Adipocyte (in vitro differentiated cells): ENCODE data around the gene PDE9A.
"Not testable (repeated sequence)": the region's sequence is repeated elsewhere in the genome, so short reads cannot be mapped to it uniquely, and the experiment has no call there.

Source experiments
- DNase-seq: peaks from one replicate; pipeline ENCODE4 v3.0.0-alpha.2; 2015; ENCODE audit warnings: low read depth
- H3K27me3 ChIP-seq: replicated peaks from 2 replicates; pipeline ENCODE4 v1.7.0; 2013; ENCODE audit warnings: mild to moderate bottlenecking, low read length, moderate library complexity; ENCODE audit not compliant: control insufficient read depth, insufficient read depth
- H3K36me3 ChIP-seq: 2 replicates; pipeline ENCODE4 v1.7.0; 2013; ENCODE audit warnings: low read length, mild to moderate bottlenecking, moderate library complexity; ENCODE audit not compliant: control insufficient read depth, insufficient read depth, severe bottlenecking
- H3K4me1 ChIP-seq: 2 replicates; pipeline ENCODE4 v1.7.0; 2013; ENCODE audit warnings: mild to moderate bottlenecking, low read length, moderate library complexity; ENCODE audit not compliant: control insufficient read depth, insufficient read depth
- H3K4me3 ChIP-seq: 2 replicates; pipeline ENCODE4 v1.7.0; 2013; ENCODE audit warnings: mild to moderate bottlenecking, low read length, moderate library complexity
- H3K9ac ChIP-seq: 2 replicates; pipeline ENCODE4 v1.7.0; 2013; ENCODE audit warnings: mild to moderate bottlenecking, low read length, moderate library complexity
- H3K9me3 ChIP-seq: 2 replicates; pipeline ENCODE4 v1.7.0; 2013; ENCODE audit warnings: mild to moderate bottlenecking, low read length, moderate library complexity; ENCODE audit not compliant: control insufficient read depth

PDE9A gene

DNA sequence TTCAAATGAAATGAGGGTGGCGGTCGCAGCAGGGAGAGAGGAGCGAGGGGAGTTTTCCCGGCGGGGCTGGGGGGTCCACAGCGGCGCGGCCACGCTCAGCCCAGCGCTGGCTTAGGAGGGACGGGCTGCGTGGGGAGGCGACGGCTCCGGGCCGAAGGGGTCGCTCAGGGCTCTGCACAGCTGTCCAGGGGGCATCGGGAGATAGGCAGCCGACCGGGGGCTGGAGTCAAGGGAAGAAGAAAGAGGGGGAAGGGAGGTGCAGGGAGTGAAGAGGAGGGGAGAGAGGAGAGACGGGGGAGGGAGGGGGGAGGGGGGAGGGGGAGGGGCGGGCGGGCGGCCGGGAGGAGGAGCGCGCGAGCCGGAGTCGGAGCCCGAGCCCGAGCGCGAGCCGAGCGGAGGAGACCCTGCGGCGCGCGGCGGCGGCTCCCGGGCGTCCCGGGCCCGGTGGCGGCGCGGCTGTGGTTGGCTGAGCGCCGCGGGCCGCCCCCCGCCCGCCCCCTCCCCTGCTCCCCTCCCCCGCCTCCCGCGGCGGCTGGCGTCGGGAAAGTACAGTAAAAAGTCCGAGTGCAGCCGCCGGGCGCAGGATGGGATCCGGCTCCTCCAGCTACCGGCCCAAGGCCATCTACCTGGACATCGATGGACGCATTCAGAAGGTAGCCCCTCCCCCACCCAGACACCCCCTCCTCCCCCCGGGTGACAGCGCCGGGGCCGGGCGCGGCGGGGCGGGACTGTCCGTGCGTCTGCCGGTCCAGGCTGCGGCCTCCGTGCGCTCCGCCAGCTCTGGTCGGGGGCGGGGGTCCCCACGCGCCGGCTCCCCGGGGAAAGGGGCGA, at the start of gene PDE9A:
Gene PDE9A, plus strand, starts transcription at position 391 of the 831 bp plus-strand sequence. Its CDS starts 194 bp downstream, at position 585.
- no peaks in the 10 kb centered on the region for H3K36me3 ChIP-seq
- peak; percentile 33 for DNase-seq
- H3K27me3 ChIP-seq = peaks cover 63% of the 10 kb centered on the region
- peak within 1 kb of the TSS; percentile 61 for H3K4me3 ChIP-seq
- H3K9ac ChIP-seq = no peak within 1 kb of the TSS
- H3K9me3 ChIP-seq = no peaks in the 10 kb centered on the region
- H3K4me1 ChIP-seq = peaks cover 9% of the 10 kb centered on the region

DNA sequence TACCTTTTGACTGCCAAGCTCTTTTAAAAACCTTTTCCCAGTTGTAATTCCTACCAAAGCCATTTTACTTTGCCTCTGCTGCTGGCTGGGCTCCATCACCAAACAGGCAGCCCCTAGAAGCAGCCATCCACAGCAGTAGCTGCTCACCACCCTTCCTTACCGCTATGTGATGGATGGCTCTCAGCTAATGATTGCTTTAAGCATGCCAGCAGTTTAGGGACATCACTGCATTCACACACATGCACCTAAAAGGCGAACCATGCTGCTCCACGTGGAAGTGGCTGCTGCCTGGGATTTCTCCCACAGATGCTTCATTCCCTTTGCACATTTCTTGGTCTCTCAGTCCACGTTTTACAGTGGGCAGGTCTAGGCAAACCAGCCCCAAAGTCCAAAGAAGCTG, 46.3 kb upstream of the PDE9A start:
- DNase-seq = no peak
- Histone ChIP-seq H3K9ac (no peak overlapping the region), H3K27me3 (peaks cover 2% of the 10 kb centered on the region), H3K9me3 (peaks cover 32% of the 10 kb centered on the region), H3K36me3 (no peaks in the 10 kb centered on the region), H3K4me3 (no peak overlapping the region), H3K4me1 (no peaks in the 10 kb centered on the region)

- peaks cover 2% of the 10 kb centered on the region for H3K27me3 ChIP-seq
- H3K4me3 ChIP-seq = no peak overlapping the region
- no peaks in the 10 kb centered on the region for H3K36me3 ChIP-seq
- no peaks in the 10 kb centered on the region for H3K4me1 ChIP-seq
- H3K9ac ChIP-seq = no peak overlapping the region
- peaks cover 34% of the 10 kb centered on the region for H3K9me3 ChIP-seq
- DNase-seq = no peak
Measured at GRCh38 chr21:42607525-42608102, 45.8 kb upstream of the PDE9A start.

GRCh38 chr21:42608446-42608845, 45.0 kb upstream of the PDE9A start:
- Histone ChIP-seq H3K9me3 (peaks cover 34% of the 10 kb centered on the region), H3K36me3 (no peaks in the 10 kb centered on the region), H3K27me3 (peaks cover 2% of the 10 kb centered on the region), H3K4me1 (no peaks in the 10 kb centered on the region), H3K4me3 (no peak overlapping the region), H3K9ac (no peak overlapping the region)
- no peak for DNase-seq

DNA sequence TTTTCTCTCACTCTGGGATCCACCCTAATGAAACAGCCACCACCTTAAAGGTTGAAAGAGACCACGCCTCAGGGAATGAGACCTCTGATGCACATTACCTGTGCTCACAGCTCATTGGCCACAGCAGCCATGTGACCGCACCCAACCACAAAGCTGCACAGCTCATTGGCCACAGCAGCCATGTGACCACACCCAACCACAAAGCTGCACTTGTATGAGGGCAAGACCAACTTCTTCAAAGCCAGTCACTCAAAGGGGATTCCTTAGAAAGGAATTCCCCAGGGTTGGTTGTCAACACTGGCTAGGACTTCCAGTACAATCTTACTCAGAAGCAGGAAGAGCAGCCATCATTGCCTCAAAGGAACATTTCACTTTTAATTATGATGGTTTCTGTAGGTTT, 43.6 kb upstream of the PDE9A start:
- H3K9me3 ChIP-seq = peaks cover 24% of the 10 kb centered on the region
- H3K27me3 ChIP-seq = peaks cover 3% of the 10 kb centered on the region
- H3K4me3 ChIP-seq = no peak overlapping the region
- no peaks in the 10 kb centered on the region for H3K36me3 ChIP-seq
- no peak overlapping the region for H3K9ac ChIP-seq
- no peaks in the 10 kb centered on the region for H3K4me1 ChIP-seq
- no peak for DNase-seq

- no peak for DNase-seq
- H3K4me1 ChIP-seq = no peaks in the 10 kb centered on the region
- H3K27me3 ChIP-seq = peaks cover 18% of the 10 kb centered on the region
- no peak overlapping the region for H3K4me3 ChIP-seq
- H3K9ac ChIP-seq = no peak overlapping the region
- peaks cover 9% of the 10 kb centered on the region for H3K9me3 ChIP-seq
- no peaks in the 10 kb centered on the region for H3K36me3 ChIP-seq
Measured at GRCh38 chr21:42611852-42612251, 41.6 kb upstream of the PDE9A start.

DNA sequence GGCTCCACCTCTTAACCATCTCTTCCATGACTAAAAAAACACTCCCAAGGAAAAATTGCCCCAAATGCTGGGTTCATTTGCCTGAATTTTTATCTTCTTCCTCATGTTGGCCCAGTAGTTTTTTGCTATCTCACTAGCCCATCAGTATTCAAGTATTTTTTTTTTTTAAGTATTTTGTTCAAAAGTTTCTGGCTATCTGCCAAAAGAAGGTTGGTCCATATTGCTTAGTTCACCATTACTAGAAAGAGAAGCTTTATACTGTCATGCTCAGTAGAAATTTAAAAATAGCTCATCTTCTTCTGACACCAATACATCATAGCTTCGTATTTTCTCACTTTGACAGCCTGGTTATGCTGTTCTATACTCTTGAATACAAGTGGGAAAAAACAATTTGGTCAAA, 41.0 kb upstream of the PDE9A start:
- no peak overlapping the region for H3K9ac ChIP-seq
- no peaks in the 10 kb centered on the region for H3K36me3 ChIP-seq
- peaks cover 24% of the 10 kb centered on the region for H3K27me3 ChIP-seq
- no peak for DNase-seq
- no peaks in the 10 kb centered on the region for H3K4me1 ChIP-seq
- no peak overlapping the region for H3K4me3 ChIP-seq
- H3K9me3 ChIP-seq = peaks cover 9% of the 10 kb centered on the region

- DNase-seq = no peak
- H3K4me3 ChIP-seq = no peak overlapping the region
- H3K4me1 ChIP-seq = no peaks in the 10 kb centered on the region
- H3K36me3 ChIP-seq = no peaks in the 10 kb centered on the region
- H3K27me3 ChIP-seq = peaks cover 36% of the 10 kb centered on the region
- H3K9me3 ChIP-seq = peaks cover 9% of the 10 kb centered on the region
- H3K9ac ChIP-seq = no peak overlapping the region
Measured at GRCh38 chr21:42613756-42614155, 39.7 kb upstream of the PDE9A start.

GRCh38 chr21:42614396-42614795, 39.0 kb upstream of the PDE9A start:
- no peaks in the 10 kb centered on the region for H3K36me3 ChIP-seq
- no peak overlapping the region for H3K4me3 ChIP-seq
- DNase-seq = no peak
- peaks cover 43% of the 10 kb centered on the region for H3K27me3 ChIP-seq
- H3K9ac ChIP-seq = no peak overlapping the region
- peaks cover 9% of the 10 kb centered on the region for H3K9me3 ChIP-seq
- H3K4me1 ChIP-seq = no peaks in the 10 kb centered on the region

DNA sequence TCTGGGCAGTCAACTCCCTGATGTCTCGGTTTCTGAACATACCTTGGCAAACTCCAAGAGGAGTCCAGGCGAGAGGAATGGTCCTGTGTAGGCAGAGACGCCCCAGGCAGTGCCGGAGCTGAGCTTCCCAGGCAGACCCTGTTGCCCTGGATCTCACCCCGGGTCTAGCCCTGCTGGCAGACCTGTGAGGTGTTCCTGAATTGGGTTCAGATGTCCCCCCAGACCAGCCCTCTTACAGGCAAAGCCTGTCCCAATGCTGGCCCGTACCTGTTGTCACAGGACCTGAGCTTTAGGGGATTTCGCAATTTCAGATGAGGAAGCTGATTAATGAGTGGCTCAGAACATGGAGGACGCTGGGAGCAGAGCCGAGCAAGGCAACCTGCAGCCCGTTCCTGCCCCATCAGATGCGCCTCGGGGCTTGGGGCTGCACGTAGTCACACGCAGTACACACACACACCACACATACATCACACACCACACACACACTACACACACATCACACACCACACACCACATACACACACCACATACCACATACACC, 38.5 kb upstream of the PDE9A start:
- H3K27me3 ChIP-seq = peaks cover 45% of the 10 kb centered on the region
- no peaks in the 10 kb centered on the region for H3K36me3 ChIP-seq
- peaks cover 7% of the 10 kb centered on the region for H3K9me3 ChIP-seq
- no peaks in the 10 kb centered on the region for H3K4me1 ChIP-seq
- no peak for DNase-seq
- H3K9ac ChIP-seq = no peak overlapping the region
- no peak overlapping the region for H3K4me3 ChIP-seq

DNA sequence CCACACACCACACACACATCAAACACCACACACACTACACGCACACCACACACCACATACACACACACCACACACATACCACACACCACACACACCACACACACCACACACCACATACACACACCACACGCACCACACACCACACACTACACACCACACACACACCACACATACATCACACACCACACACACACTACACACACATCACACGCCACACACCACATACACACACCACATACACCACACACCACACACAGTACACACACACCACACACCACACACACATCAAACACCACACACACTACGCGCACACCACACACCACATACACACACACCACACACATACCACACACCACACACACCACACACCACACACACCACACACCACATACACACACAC, 38.0 kb upstream of the PDE9A start:
- not testable (repeated sequence) for H3K4me3 ChIP-seq, H3K36me3 ChIP-seq

More for the DNA sequence above, 38.0 kb upstream of the PDE9A start:
- not testable (repeated sequence) for H3K9ac ChIP-seq, DNase-seq, H3K4me1 ChIP-seq, H3K9me3 ChIP-seq
- H3K27me3 ChIP-seq = peaks cover 48% of the 10 kb centered on the region
